HUES6 (cell line): ENCODE results near the gene NELFB.

Experiments used
- H3K27ac ChIP-seq: 2 replicates; pipeline ENCODE4 v1.7.0; 2013; ENCODE audit warnings: low read depth, mild to moderate bottlenecking, low read length, inconsistent platforms
- H3K27me3 ChIP-seq: 2 replicates; pipeline ENCODE4 v1.6.1; 2013; ENCODE audit warnings: low read length; ENCODE audit not compliant: control insufficient read depth, insufficient read depth
- H3K36me3 ChIP-seq: 2 replicates; pipeline ENCODE4 v1.6.1; 2013; ENCODE audit warnings: low read length; ENCODE audit not compliant: control insufficient read depth, insufficient read depth
- H3K4me1 ChIP-seq: 2 replicates; pipeline ENCODE4 v1.6.1; 2013; ENCODE audit warnings: low read length; ENCODE audit not compliant: control insufficient read depth, insufficient read depth
- H3K4me3 ChIP-seq: 2 replicates; pipeline ENCODE4 v1.5.1; 2013; ENCODE audit warnings: low read depth, low read length
- H3K9ac ChIP-seq: one replicate; pipeline ENCODE4 v1.6.1; 2013; ENCODE audit warnings: mild to moderate bottlenecking, low read length
- H3K9me3 ChIP-seq: 2 replicates; pipeline ENCODE4 v1.6.1; 2013; ENCODE audit warnings: low read depth, low read length; ENCODE audit not compliant: control insufficient read depth, insufficient read depth

NELFB gene

DNA sequence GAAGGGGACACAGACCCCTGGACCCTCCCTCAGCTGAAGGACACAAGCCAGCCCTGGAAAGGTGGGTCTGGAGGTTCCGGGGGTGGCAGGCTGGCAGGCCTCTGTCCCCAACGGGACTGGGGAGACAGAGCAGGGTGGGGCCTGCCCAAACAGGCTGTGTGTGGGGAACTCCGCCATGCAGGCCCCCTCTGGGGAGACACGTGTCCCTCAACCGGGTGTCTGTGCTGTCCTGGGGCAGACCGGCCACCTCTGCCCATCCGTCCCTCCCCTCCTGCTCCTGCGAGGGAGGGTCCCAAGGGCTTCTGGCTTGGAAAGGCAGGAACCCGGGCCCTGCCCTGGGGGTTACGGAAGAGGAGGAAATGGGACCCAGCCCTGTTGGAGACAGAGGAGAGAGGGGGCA, 23.0 kb upstream of the NELFB start:
- Histone ChIP-seq H3K9ac (no peak overlapping the region), H3K4me3 (no peak overlapping the region), H3K27me3 (no peaks in the 10 kb centered on the region), H3K9me3 (no peaks in the 10 kb centered on the region), H3K36me3 (no peaks in the 10 kb centered on the region), H3K4me1 (peaks cover 21% of the 10 kb centered on the region), H3K27ac (no peak overlapping the region)

DNA sequence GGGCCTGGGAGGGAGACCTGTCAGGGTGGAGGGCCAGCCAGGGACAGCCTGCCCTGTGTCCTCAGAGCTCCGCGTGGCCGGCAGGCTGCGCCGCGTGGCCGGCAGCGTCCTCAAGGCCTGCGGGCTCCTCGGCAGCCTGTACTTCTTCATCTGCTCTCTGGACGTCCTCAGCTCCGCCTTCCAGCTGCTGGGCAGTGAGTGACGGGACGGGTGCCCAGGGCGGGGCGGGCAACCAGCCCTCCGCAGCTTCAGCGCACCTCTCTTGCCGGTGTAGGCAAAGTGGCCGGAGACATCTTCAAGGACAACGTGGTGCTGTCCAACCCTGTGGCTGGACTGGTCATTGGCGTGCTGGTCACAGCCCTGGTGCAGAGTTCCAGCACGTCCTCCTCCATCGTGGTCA, 22.6 kb upstream of the NELFB start:
- no peaks in the 10 kb centered on the region for H3K27me3 ChIP-seq
- H3K9ac ChIP-seq: no peak overlapping the region
- no peak overlapping the region for H3K4me3 ChIP-seq

GRCh38 chr9:137233143-137233980, 21.8 kb upstream of the NELFB start:
- peaks cover 27% of the 10 kb centered on the region for H3K4me1 ChIP-seq
- no peaks in the 10 kb centered on the region for H3K36me3 ChIP-seq
- H3K27ac ChIP-seq: no peak overlapping the region
- H3K4me3 ChIP-seq: no peak overlapping the region
- no peaks in the 10 kb centered on the region for H3K9me3 ChIP-seq
- H3K9ac ChIP-seq: no peak overlapping the region
- H3K27me3 ChIP-seq: no peaks in the 10 kb centered on the region

More for the DNA sequence above, 22.6 kb upstream of the NELFB start:
- Histone ChIP-seq H3K27ac (no peak overlapping the region), H3K36me3 (no peaks in the 10 kb centered on the region), H3K9me3 (no peaks in the 10 kb centered on the region), H3K4me1 (peaks cover 21% of the 10 kb centered on the region)

GRCh38 chr9:137234055-137234697, 21.0 kb upstream of the NELFB start:
- Histone ChIP-seq H3K9ac (no peak overlapping the region), H3K27me3 (no peaks in the 10 kb centered on the region), H3K36me3 (no peaks in the 10 kb centered on the region), H3K27ac (no peak overlapping the region), H3K9me3 (no peaks in the 10 kb centered on the region), H3K4me1 (peaks cover 30% of the 10 kb centered on the region), H3K4me3 (no peak overlapping the region)

GRCh38 chr9:137234758-137235423, 20.2 kb upstream of the NELFB start:
- Histone ChIP-seq H3K36me3 (no peaks in the 10 kb centered on the region), H3K27ac (no peak overlapping the region), H3K9ac (no peak overlapping the region), H3K27me3 (no peaks in the 10 kb centered on the region), H3K4me1 (peaks cover 26% of the 10 kb centered on the region), H3K9me3 (no peaks in the 10 kb centered on the region), H3K4me3 (no peak overlapping the region)

DNA sequence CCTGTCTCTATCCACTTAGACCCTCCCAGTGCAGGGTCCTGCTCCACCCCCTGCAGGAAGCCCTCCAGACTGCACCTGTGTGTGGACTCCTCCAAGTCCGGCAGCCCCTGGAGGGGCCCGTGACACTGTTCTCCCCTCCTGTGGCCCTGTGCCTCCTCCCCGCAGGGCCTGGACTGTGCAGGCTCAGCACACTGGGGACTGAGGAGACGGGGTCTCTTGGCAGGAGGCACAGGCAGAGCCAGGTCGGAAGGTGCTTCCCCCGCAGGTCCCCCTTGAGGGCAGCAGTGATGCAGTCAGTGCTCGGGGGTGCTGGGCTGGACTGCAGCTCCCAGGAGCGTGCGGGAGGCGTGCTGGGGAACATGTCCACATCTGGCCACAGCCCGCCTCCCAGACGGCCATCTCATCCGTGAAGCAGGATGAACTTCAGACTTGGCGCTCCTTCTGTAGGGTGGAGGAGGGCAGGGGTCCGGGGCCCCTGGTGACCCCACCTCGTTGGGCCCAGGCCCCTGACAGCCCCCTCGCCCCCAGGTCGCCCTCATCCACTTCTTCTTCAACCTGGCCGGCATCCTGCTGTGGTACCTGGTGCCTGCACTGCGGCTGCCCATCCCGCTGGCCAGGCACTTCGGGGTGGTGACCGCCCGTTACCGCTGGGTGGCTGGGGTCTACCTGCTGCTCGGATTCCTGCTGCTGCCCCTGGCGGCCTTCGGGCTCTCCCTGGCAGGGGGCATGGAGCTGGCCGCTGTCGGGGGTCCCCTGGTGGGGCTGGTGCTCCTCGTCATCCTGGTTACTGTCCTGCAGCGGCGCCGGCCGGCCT, 19.5 kb upstream of the NELFB start:
- H3K4me3 ChIP-seq: no peak overlapping the region

GRCh38 chr9:137236238-137236935, 18.7 kb upstream of the NELFB start:
- Histone ChIP-seq H3K9ac (no peak overlapping the region), H3K9me3 (no peaks in the 10 kb centered on the region), H3K36me3 (no peaks in the 10 kb centered on the region), H3K4me1 (peaks cover 26% of the 10 kb centered on the region), H3K27me3 (no peaks in the 10 kb centered on the region), H3K27ac (no peak overlapping the region), H3K4me3 (0 out of 2 replicates have a peak overlapping the region, but pooled peaks have one; percentile 20)

More for the DNA sequence above, 19.5 kb upstream of the NELFB start:
- H3K9me3 ChIP-seq: no peaks in the 10 kb centered on the region
- H3K36me3 ChIP-seq: no peaks in the 10 kb centered on the region
- H3K27ac ChIP-seq: no peak overlapping the region
- peaks cover 26% of the 10 kb centered on the region for H3K4me1 ChIP-seq
- H3K9ac ChIP-seq: no peak overlapping the region
- no peaks in the 10 kb centered on the region for H3K27me3 ChIP-seq

DNA sequence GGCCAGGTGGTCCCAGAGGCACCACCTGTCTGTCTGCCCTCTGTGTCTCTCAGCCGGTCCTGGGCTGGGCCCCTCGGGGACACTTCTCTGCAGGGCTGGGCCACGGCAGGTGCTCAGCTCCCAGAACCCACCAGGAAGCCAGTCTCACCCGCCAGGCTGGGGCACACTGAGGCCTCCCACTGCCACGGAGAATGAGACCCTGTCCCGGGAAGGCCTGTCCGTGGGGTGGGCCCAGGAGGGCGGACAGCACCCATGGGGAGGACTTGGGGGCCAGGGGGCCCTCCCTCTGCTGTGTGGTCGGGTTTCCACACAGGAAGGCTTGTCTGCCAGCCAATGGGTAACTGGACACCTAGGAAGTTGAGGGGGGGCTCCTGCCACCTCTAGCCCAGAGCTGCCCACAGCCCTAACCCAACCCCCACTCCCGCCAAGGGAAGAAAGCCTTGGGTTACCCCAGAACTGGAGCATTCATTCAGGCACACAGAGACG, 18.1 kb upstream of the NELFB start:
- H3K9me3 ChIP-seq: no peaks in the 10 kb centered on the region
- peaks cover 26% of the 10 kb centered on the region for H3K4me1 ChIP-seq
- H3K36me3 ChIP-seq: peaks cover under 1% of the 10 kb centered on the region
- no peak overlapping the region for H3K27ac ChIP-seq
- H3K27me3 ChIP-seq: no peaks in the 10 kb centered on the region
- H3K9ac ChIP-seq: no peak overlapping the region
- 0 out of 2 replicates have a peak overlapping the region, but pooled peaks have one; percentile 20 for H3K4me3 ChIP-seq

DNA sequence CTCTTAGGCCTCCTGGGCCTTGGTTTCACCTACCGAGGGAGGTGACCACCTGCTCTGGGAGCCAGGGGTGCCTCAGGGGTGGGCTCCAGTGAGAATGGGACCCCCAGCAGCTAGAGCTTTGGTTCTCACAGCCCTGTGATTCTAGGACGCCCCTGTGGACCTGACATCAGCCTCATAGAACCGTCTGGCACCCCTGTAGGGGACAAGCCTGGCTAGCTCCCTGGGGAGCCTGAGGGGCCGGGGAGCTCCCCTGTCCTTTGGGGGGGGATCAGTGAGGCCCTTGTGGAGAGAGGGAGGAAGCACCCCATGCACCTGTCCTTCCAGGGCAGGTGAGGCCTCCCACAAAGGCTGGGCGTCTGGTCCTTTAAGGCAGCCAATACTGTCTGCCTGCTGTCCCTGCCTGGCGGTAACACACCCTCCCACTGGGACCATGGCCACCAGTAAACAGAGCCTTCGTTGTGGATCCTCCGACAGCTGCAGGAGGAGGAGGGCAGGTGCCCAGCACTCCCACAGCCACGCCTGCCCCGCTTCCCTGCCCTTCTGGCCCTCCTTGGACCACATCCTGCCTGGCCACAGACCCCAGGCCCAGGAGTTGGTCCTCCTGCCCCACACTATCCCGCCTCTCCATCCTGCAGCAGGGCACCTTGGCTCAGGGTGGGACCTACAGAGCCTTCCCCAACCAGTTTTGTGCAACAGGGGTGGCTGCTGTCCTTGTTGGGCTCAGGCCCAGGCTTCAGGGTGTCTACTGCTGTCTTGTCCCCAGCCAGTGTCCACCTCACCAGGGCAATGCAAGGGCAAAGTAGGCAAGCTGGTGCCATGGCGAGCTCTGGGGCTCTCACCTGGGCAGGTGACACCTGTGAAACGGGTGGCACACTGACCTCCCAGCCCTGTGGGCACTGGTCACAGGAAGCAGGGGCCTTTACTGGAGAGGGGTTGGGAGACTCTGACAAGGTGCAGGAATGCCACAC, 17.1 kb upstream of the NELFB start:
- peaks cover 11% of the 10 kb centered on the region for H3K36me3 ChIP-seq
- no peak overlapping the region for H3K4me3 ChIP-seq
- H3K9me3 ChIP-seq: no peaks in the 10 kb centered on the region
- H3K4me1 ChIP-seq: peaks cover 35% of the 10 kb centered on the region
- H3K27ac ChIP-seq: no peak overlapping the region
- no peaks in the 10 kb centered on the region for H3K27me3 ChIP-seq
- H3K9ac ChIP-seq: no peak overlapping the region
